Colonic mucosa (tissue), 4 donors: ENCODE data around the gene NLRC3. TPM values are rescaled to one million over a fixed set of nuclear protein-coding genes. Genes with fewer than 3 reads are reported as not detected.

Experiments used
- DNase-seq: peaks from one replicate; pipeline ENCODE4 v3.0.0-alpha.2; 2020
- H3K27ac ChIP-seq: fragments of 200-600 bp; one replicate; pipeline ENCODE4 v1.8.0; 2021
- H3K27me3 ChIP-seq: fragments of 200-600 bp; one replicate; pipeline ENCODE4 v1.8.0; 2021
- H3K36me3 ChIP-seq: fragments of 200-600 bp; one replicate; pipeline ENCODE4 v1.8.0; 2021
- H3K4me1 ChIP-seq: fragments of 200-600 bp; one replicate; pipeline ENCODE4 v1.8.0; 2021; ENCODE audit warnings: mild to moderate bottlenecking
- H3K4me3 ChIP-seq: fragments of 200-600 bp; one replicate; pipeline ENCODE4 v1.8.0; 2021
- H3K9ac ChIP-seq, 2 donors: one replicate each; pipeline ENCODE4 v1.7.0; 2013; ENCODE audit warnings: control low read depth in 2 of 2, low read depth in 2 of 2, low read length in 2 of 2
- H3K9me3 ChIP-seq: fragments of 200-600 bp; one replicate; pipeline ENCODE4 v1.8.0; 2021
- CTCF ChIP-seq: fragments of 200-600 bp; IDR thresholded peaks from one replicate; pipeline ENCODE4 v1.8.0; 2022; ENCODE audit warnings: antibody characterized with exemption, mild to moderate bottlenecking
- intact Hi-C: fragments of 100-400 bp; cut with DNase I; formaldehyde crosslinking; loops from one replicate; pipeline ENCODE4 v1.14.1; 2022
- total RNA-seq, 2 donors: library from RNA; stranded (reverse); fragmentation: NEBNext Ultra II Directional in 1 of 2; extraction: Animal tissue kit (Norgen Biotek cat#: 25700) in 1 of 2; gene quantifications; one replicate each; pipeline ENCODE4 v1.2.1, GENCODE V29; 2021
- donor health status: healthy.
- donor health status: DM: no; HTN: no; CAD: no.
- donor health status: DM: no; HTN: no; CAD: no.

NLRC3 gene
- total RNA-seq, 2 donors from 2014 or later: 0.93 to 2.0 TPM

GRCh38 chr16:3582276-3583165, 5.3 kb upstream of the NLRC3 start:
- no peaks in the 10 kb centered on the region for H3K4me1 ChIP-seq
- H3K4me3 ChIP-seq: no peak overlapping the region
- H3K9ac ChIP-seq: no peak overlapping the region
- no peak for TF ChIP-seq CTCF
- H3K9me3 ChIP-seq: no peaks in the 10 kb centered on the region
- H3K27ac ChIP-seq: no peak overlapping the region
- DNase-seq: no peak
- H3K36me3 ChIP-seq: no peaks in the 10 kb centered on the region
- H3K27me3 ChIP-seq: no peaks in the 10 kb centered on the region
- intact Hi-C loops: no loop called here

GRCh38 chr16:3581392-3581791, 4.2 kb upstream of the NLRC3 start:
- TF ChIP-seq CTCF: no peak
- intact Hi-C loops: no loop called here
- no peak overlapping the region for H3K4me3 ChIP-seq
- no peak overlapping the region for H3K9ac ChIP-seq
- H3K36me3 ChIP-seq: no peaks in the 10 kb centered on the region
- H3K4me1 ChIP-seq: no peaks in the 10 kb centered on the region
- H3K27ac ChIP-seq: no peak overlapping the region
- no peaks in the 10 kb centered on the region for H3K27me3 ChIP-seq
- H3K9me3 ChIP-seq: no peaks in the 10 kb centered on the region
- no peak for DNase-seq

GRCh38 chr16:3580686-3581085, 3.5 kb upstream of the NLRC3 start:
- H3K4me1 ChIP-seq: no peaks in the 10 kb centered on the region
- intact Hi-C loops: no loop called here
- H3K9ac ChIP-seq: no peak overlapping the region
- H3K27ac ChIP-seq: no peak overlapping the region
- no peaks in the 10 kb centered on the region for H3K27me3 ChIP-seq
- no peak for DNase-seq
- H3K9me3 ChIP-seq: no peaks in the 10 kb centered on the region
- no peak for TF ChIP-seq CTCF
- no peak overlapping the region for H3K4me3 ChIP-seq
- no peaks in the 10 kb centered on the region for H3K36me3 ChIP-seq

GRCh38 chr16:3580251-3580651, 3.0 kb upstream of the NLRC3 start:
- Histone ChIP-seq H3K27ac (no peak overlapping the region), H3K9me3 (no peaks in the 10 kb centered on the region), H3K36me3 (no peaks in the 10 kb centered on the region), H3K9ac (no peak overlapping the region), H3K4me1 (no peaks in the 10 kb centered on the region), H3K27me3 (no peaks in the 10 kb centered on the region), H3K4me3 (no peak overlapping the region)
- intact Hi-C loops: no loop called here
- DNase-seq: no peak
- no peak for TF ChIP-seq CTCF

GRCh38 chr16:3579776-3580175, 2.6 kb upstream of the NLRC3 start:
- no peak overlapping the region for H3K4me3 ChIP-seq
- no peaks in the 10 kb centered on the region for H3K9me3 ChIP-seq
- no peaks in the 10 kb centered on the region for H3K4me1 ChIP-seq
- no peak overlapping the region for H3K27ac ChIP-seq
- no peaks in the 10 kb centered on the region for H3K27me3 ChIP-seq
- no peak for TF ChIP-seq CTCF
- no peak for DNase-seq
- intact Hi-C loops: no loop called here
- H3K36me3 ChIP-seq: no peaks in the 10 kb centered on the region
- no peak overlapping the region for H3K9ac ChIP-seq
